ENCODE measurements around the gene SIGLEC10. TPM values are rescaled to one million over a fixed set of nuclear protein-coding genes. Genes with fewer than 3 reads are reported as not detected.

Gene SIGLEC10
- total RNA-seq, 3 donors from 2014 or later = 1.3 to 10.8 (median 3.8) TPM

- TF ChIP-seq CTCF (IDR thresholded peaks at IDR 0.05) = no peak
- intact Hi-C loops (cut with DNase I, micrococcal nuclease) = no loop called here
- Histone ChIP-seq H3K4me3 (no peak overlapping the region), H3K9me3 (no peaks in the 10 kb centered on the region), H3K36me3 (ENCODE audit: low read depth) (no peaks in the 10 kb centered on the region), H3K4me1 (ENCODE audit: low read depth) (no peaks in the 10 kb centered on the region)
- DNase-seq (no peak), ATAC-seq (no peak)
Measured at GRCh38 chr19:51375504-51376221, 41.8 kb downstream of the SIGLEC10 start.

DNA sequence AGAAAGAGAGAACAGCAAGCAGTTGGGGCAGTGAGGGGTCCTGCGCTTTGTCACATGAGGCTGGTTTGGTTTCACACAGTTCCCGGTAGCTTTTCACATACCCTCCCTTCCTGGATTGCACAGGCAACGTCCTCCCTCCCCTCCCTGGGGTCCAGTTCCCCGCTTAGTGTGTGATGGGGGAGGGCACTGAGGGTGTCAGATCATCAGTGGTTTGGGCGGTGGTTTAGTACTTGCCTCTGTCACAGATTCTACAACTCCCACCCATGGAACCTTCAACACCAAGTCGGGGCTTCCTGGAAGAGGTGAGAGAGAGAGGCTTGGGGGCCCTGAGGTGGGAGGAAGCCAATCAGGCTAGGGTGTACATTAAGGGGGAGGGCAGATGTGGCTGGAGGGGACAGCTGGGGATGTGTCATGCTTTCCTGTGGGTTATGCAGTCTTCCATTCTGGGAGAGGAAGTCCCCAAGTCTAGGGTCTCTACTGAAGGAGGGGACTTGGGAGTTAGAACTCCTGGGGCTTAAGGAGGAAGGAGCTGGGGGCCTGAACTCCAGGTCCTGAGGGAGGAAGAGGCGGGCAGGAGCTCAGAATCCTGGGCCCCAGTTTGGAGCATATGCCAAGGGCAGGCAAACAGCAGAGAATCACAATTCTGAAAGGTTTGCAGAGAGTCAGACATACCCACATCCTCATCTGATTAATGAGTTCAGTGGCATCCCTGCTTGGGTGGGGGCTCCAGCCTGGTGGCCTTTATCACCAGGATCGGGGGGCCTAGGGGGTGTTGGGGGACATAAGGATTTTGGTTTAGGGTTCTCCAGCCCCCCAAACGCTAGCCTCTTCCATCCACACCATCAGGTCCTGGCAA, 44.6 kb downstream of the SIGLEC10 start, which contains the start of gene NKG7:
Gene NKG7 (minus strand): TSS at position 6 of the 856 bp plus-strand sequence. CDS start 119 bp downstream, outside the sequence.
- DNase-seq (peak; percentile 38 to 46 (median 41)), ATAC-seq (peak; percentile 48)
- H3K9me3 ChIP-seq = no peaks in the 10 kb centered on the region
- no peaks in the 10 kb centered on the region for H3K36me3 ChIP-seq (ENCODE audit: low read depth)
- intact Hi-C loops (cut with DNase I, micrococcal nuclease) = no loop called here
- no peak within 1 kb of the TSS for H3K4me3 ChIP-seq
- H3K4me1 ChIP-seq (ENCODE audit: low read depth) = peaks cover 6% of the 10 kb centered on the region
- TF ChIP-seq CTCF (IDR thresholded peaks at IDR 0.05) = no peak

DNA sequence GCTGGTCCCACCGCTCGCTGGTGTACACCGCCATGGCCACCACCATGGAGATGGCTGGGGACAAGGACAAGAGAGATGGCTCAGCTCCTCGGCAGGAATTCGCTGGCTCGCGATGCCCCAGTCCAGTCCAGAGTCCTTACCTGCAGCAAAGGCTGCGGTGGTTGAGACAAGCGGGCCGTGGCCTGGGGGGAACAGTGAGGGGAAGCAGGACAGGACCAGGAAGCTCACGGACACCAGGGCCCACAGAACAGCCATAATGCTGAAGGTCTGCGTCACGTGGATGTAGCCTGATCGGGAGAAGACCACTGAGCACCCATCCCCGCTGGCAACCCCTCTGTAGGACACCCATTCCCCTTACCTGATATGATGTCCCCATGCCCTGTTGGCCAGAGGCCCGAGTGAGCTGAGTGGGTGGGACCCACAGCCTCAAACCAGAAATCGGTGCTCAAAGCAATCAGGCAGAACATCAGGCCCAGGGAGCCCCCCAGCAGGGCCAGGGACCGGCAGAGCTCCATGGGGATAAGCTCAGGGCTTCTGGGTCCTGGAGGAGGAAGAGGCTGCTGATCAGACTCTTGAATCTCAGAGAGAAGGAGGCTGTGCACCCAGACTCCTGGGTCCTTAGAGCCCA, 45.3 kb downstream of the SIGLEC10 start:
- peak in 1 of 3 donors; percentile 47 for DNase-seq
- no peak overlapping the region for H3K4me3 ChIP-seq
- no peak for TF ChIP-seq CTCF (IDR thresholded peaks at IDR 0.05)

GRCh38 chr19:51371186-51371690, 46.2 kb downstream of the SIGLEC10 start:
- Histone ChIP-seq H3K4me1 (ENCODE audit: low read depth) (peaks cover 6% of the 10 kb centered on the region), H3K4me3 (no peak overlapping the region), H3K36me3 (ENCODE audit: low read depth) (no peaks in the 10 kb centered on the region), H3K9me3 (no peaks in the 10 kb centered on the region)
- intact Hi-C loops (cut with DNase I, micrococcal nuclease) = no loop called here
- DNase-seq (no peak), ATAC-seq (no peak)
- no peak for TF ChIP-seq CTCF (IDR thresholded peaks at IDR 0.05)

More for the DNA sequence above, 45.3 kb downstream of the SIGLEC10 start:
- no peak for ATAC-seq
- intact Hi-C loops (cut with DNase I, micrococcal nuclease) = no loop called here
- no peaks in the 10 kb centered on the region for H3K9me3 ChIP-seq
- no peaks in the 10 kb centered on the region for H3K36me3 ChIP-seq (ENCODE audit: low read depth)
- H3K4me1 ChIP-seq (ENCODE audit: low read depth) = peaks cover 6% of the 10 kb centered on the region

GRCh38 chr19:51370230-51370629, 47.2 kb downstream of the SIGLEC10 start:
- DNase-seq = no peak
- Histone ChIP-seq H3K36me3 (ENCODE audit: low read depth) (no peaks in the 10 kb centered on the region), H3K4me3 (no peak overlapping the region), H3K9me3 (no peaks in the 10 kb centered on the region), H3K4me1 (ENCODE audit: low read depth) (peaks cover 9% of the 10 kb centered on the region)
- no peak for ATAC-seq
- no peak for TF ChIP-seq CTCF (IDR thresholded peaks at IDR 0.05)
- intact Hi-C loops (cut with DNase I, micrococcal nuclease) = no loop called here

All from mucosa of descending colon (tissue), 3 donors.